Right forelimb (tissue), 1 donor: ENCODE results near the gene CCDC102A.
"Not testable (repeated sequence)": the region's sequence is repeated elsewhere in the genome, so short reads cannot be mapped to it uniquely, and the experiment has no call there.

Experiments used
- DNase-seq: peaks from one replicate; pipeline ENCODE4 v3.0.0-alpha.2; 2018

The CCDC102A gene

DNA sequence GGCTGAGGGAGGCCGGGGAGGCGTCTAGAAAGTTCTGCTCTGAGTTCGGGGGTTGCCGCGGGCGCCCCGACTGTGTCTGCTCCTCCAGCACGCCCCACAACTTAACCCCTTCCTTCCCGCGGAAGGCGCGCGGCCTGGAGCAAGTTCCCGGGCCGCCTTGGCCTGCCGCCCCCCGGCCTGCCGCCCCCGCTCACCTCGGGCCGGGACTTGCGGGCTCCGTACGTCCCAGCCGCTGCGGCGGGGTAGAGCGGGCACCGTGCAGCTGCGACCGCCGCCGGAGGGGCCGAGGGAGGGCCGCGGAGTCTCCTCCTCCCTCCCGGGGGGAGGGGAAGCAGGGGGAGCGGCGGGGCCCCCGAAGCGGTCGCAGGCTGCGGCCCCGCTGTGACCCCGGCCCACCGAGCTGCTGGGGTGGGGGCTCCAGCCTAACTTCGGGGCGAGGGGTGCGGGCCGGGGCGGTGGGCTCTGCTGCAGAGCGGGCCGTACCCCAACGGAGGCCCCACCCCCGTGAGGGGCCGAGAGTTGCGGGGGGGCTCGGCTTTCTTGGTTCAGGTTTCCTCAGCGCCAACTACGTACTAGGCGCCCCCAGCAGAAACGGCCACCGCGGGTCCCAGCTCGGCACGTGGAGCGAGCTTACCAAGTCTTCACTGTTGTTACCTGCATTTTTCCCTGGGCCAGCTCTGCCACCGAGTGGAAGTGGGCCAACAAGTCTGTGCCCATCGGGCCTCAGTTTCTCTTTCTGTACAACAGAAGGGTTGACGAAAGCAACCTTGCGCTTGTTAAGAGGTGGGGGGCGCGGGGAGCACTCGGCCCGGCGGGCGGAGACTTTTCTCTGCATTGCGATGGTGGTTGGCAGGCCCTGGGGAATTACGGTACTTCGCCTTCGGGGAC, at the start of gene CCDC102A:
Gene CCDC102A, minus strand, starts transcription at position 266 of the 888 bp plus-strand sequence. CDS start 7,394 bp downstream, outside the sequence.
- peak; percentile 62 for DNase-seq

DNA sequence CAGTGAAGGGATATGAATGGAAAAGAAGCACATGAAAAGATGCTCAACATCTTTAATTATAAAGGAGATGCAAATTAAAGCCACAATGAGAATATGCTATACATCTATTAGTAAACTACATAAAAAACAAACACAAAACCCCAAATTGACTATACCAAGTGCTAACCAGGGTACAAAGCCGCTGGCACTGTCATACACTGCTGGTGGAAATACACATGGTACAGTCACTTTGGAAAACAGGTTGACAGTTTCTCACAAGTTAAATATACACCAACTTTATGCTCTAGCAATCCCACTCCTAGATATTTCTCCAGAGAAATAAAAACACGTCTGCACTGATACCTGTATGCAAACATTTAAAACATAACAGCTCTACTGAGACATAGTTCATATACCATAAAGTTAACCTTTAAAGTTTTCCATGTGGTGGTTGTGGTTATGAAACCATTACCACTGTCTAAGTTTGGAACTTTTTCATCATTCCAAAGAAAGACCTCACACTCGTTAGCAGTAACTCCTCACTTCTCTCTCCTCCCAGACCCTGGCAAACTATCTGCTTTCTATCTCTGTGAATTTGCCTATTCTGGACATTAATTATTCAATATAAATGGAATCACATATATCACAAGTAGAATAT, 48.8 kb upstream of the CCDC102A start:
- no peak for DNase-seq

DNA sequence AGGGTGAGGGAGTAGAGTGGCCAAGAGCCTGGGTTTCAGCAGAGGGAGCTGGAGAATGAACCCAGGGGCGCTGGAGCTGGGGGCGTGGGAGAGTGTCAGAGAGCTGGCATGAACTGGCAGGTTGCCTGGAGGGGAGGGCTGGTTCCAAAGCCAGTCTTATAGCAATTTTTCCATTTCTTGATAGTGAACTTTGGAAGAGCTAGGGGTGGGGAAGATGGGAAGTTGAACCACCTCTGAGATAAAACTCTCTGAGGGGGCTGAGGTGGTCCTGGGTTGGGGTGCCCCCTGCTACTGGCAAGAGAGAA, 42.9 kb upstream of the CCDC102A start:
- no peak for DNase-seq

DNA sequence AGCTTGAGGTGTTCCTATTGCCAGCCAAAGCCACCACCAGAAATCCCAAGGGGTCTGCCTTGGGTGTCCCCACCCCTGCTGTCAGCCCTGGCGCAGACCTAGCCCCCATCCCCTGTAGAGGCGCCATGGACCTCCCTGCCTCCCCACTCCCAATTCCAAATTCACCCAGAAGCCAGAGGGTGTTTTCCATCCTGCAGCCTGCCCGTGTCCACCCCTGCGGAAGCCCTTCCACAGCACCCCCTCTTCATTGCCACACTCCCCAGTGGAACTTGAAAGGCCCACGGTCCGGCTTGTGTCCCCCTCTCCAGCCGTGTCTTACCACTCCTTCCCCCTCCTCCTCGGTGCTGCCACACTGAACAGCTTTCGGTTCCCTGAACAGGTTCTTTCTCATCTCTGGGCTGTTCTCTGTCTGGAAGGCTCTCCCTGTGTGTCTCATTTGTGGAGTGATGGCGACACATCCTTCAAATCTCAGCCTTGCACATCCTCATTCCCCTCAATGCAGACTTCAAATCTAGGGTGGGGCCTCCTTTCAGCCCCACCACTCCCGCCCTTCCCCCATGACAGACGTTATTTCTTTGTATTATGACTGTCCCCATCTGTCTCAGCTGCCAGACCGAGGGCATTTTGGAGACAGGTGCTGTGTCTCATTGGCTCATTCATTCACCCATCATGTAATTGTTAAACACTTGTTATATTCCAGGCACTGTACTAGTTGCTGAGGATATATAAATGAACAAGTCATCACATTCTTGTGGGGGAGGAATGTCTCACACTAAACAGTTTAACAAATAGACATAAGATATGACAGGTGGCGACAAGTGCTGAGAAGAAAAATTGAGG, 42.4 kb upstream of the CCDC102A start:
- no peak for DNase-seq

DNA sequence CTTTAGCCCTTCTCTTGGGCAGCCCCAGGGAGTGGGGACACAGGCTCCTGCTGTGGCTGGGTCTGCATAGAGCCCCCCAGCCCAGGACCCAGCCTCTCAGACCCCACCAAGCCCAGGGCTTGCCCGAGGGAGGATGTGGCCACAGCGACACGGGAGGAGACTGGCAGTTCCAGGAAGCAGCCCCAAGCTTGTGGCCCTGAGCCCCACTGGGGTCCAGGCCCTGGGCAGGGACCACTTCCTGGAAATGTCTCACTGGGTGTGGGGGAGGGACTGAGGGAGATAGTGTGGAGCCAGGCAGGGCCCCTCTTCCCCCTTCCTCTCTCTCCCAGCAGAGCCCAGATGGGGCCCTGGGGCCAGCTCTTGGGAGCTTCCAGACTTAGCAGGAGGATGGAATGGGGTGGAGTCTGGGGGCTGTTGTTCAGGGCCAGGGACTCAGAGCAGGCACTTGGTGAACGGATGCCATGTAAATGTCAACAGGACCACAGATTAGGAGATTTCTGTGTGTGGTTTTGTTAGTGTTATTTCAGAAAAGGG, 41.4 kb upstream of the CCDC102A start:
- no peak for DNase-seq

DNA sequence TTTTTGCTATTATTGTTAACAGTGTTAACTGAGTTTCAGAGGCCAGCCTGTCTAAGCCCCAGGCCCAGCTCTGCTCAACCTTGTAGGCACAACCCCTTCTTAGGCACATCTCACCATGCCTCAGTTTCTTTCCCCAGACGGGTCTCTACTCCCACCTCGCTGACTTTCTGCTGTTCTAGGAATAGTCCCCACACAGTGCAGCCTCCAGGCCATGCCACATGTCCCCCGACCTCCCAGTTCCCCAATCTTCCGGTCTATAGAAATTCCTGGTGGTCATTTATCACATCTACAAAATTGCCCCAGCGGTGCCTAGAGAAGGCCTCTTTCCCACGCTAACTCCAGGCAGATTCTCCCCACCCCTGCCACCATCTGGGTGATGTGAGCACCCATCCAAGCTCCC, 40.8 kb upstream of the CCDC102A start:
- DNase-seq, result no peak

DNA sequence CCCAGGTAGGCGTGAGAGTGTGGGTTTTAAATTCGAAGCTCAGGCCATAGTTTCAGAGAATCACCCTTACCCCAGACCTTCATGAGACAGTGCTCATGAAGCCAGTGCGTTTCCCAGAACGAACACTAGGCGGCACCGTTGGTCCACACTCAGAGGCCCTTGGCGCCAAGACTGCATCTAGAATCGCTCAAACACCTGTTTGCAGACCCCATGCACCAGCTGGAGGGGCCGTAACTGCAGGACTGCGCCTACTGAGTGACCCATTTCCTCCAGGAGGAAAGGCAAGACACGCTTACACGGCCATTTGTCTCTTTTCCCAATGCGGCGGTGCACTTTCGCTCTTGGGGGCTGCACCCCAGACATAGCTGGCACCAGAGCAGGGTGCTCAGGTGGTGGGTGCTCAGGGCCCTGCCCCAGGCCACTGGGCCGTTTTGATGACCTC, 40.1 kb upstream of the CCDC102A start:
- DNase-seq, result peak; percentile 87

DNA sequence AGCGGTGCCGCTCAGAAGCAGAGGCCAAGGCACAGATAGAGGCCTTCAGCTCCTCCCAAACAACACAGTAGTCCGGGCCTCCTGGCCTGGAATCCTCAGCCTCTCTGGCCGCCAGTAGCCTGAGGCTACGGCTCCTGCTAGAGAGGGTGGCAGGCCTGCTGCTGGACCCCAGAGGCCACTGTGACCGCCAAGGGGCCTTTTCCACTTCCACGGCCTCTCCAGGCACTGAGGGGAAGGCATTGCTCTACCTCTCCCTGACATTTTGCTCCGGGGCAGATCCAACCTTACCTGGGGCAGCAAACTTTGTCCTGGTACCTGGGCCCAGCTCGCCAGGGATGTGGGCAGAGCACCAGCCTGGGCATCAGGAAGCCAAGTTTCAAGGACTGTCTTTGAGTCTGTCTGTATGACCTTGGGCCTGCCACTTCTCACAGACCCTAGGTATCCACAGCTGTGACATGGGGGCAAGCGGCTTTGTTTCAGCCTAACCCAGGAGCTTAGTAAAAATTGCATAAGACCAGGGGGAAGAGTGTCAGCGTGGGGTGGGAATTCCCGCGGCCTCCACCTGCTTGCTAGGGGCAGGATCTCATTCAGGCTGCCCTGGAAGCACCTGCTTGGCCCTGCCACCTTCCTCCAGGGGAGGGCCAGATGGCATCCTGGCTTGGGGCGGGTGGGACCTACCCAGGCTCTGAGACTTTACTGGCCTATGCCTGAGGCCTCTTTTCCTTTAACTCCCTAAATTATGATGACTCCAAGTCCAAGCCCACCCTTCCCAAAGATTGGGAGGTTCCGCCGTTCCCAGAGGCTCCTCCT, 39.3 kb upstream of the CCDC102A start:
- no peak for DNase-seq

DNA sequence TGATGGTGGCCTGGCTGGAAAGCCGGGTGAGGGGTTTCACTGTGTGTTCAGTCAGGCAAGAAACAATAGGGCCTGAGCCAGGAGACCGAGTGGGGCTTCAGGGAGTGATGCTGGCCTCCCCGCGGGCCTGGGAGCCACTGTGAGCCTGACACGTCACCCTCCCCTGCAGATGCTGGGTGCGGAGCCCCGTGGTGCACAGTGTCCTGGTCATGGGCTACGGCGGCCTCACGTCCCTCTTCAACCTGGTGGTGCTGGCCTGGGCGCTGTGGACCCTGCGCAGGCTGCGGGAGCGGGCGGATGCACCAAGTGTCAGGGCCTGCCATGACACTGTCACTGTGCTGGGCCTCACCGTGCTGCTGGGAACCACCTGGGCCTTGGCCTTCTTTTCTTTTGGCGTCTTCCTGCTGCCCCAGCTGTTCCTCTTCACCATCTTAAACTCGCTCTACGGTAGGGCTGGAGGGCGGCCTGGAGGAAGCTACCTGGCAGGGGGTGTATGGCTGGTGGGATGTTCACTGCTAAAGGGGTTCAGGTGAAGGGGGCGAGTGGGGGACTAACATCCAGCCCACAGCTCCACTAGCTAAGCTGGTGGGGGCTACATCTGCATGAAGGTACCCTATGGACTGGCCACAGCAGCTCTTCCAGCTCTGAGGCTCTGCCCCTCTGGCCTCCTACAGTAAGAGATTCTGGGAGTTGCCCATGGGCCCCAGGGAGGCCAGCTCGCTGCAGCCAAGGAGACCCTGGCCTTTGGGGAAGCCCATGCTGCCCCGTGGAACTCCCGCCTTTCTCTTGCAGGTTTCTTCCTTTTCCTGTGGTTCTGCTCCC, 38.5 kb upstream of the CCDC102A start:
- no peak for DNase-seq

DNA sequence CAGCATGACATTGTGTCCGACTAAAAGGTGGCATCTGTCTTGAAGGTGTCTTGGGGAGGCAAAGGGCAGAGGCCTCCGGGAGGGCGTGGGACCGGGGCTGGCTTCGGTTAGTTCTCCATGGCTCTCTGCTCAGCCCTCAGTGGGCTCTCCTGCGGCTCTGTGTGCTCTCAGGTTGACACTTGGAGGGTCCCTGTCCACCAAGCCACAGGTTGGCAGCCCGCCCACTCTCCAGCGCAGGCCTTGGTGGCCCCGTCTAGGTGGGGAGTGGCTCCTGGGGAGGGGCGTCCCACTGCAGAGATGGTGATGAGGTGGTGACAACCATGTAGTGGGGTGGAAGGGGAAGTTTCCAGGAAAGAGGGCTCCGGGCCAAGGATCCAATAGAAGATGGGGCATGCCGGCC, 37.7 kb upstream of the CCDC102A start:
- no peak for DNase-seq

DNA sequence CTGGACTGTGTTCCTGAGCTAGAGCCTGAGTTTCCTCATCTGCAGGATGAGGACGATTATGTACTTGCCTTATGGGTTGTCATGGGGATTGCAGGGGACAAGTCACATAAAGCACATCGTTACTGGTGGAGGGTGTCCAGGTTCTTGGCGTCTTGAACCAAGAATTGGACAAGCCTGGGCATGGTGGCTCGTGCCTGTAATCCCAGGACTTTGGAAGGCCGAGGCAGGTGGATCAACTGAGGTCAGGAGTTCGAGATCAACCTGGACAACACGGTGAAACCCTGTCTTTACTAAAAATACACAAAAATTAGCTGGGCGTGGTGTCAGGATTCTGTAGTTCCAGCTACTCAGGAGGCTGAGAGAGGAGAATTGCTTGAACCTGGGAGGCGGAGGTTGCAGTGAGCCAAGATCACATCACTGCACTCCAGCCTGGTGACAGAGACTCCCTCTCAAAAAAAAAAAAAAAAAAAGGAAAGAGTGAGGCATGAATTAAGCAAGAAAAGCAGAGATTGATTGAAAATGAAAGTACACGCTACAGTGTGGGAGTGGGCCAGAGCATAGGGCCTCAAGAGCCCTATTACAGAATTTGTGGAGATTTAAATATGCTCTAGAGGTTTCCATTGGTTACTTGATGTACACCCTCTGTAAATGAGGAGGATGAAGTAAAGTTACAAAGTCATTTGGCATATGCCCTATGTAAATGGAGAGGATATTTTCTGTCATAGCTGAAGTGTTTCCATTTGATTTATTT, 36.8 kb upstream of the CCDC102A start:
- DNase-seq, result no peak

DNA sequence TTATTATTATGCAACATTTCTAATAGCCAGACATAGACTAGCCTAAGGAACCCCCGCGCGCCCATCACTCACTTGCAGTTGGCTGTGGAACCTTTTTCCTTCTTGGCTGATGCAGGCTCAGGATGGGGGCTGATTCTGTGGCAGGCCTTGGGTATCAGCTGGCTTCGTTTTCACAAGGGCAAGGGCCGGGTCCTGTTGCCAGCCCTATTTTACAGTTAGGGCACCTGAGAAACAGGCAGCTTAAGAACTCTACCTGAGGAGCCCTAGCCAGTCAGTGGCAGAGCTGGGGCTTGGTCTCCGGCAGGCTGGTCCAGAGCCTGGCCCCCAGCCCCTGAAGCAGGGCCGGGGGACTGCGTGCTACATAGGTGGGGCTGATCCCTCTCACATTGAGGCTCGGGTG, 34.7 kb upstream of the CCDC102A start:
- DNase-seq, result no peak

DNA sequence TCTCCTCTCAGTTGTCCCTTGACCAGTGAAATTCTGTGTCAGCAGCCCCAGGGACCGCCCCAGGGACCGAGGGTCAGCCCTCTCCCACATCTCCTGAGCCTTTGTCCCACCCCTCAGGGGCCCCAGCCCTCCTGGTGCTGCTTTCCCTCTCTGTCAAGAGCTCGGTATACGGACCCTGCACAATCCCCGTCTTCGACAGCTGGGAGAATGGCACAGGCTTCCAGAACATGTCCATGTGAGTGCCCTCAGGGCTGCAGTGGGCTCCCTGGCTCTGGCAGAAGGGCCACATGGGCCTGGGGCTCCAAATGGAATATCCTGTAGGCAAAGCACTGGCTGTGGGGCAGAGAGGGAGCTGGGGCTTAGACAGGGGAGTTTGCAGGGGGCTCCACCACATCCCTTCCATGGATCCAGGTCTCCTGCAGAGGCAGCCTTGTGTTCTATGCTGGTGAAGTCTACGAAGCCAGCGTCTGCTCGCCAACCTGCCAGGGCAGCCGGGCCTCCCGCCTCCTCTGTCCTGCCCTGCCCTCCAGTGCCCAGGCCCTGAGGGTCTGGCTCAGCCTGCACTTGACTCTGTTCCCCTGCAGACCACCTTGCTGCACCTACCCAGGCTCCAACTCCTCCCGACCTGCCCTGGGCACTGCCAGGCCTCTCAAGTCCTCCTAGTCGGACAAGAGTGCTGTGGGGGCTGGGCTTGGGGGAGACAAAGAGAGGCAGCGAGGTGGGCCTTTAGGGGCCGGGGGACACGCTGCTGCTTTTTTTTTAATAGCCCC, 34.1 kb upstream of the CCDC102A start:
- DNase-seq, result no peak

DNA sequence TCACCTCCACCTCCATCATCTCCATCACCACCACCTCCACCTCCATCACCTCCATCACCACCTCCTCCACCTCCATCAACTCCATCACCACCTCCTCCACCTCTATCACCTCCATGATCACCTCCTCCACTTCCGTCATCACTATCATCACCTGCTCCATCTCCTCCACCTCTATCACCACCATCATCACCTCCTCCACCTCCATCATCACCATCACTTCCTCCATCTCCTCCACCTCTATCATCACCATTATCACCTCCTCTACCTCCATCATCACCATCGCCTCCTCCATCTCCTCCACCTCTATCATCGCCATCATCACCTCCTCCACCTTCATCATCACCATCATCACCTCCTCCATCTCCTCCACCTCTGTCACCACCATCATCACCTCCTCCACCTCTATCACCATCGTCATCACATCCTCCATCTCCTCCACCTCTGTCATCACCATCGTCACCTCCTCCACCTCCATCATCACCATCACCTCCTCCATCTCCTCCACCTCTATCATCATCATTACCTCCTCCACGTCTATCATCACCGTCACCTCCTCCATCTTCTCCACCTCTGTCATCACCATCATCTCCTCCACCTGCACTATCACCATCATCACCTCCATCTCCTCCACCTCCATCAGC, 33.1 kb upstream of the CCDC102A start:
- no peak for DNase-seq

DNA sequence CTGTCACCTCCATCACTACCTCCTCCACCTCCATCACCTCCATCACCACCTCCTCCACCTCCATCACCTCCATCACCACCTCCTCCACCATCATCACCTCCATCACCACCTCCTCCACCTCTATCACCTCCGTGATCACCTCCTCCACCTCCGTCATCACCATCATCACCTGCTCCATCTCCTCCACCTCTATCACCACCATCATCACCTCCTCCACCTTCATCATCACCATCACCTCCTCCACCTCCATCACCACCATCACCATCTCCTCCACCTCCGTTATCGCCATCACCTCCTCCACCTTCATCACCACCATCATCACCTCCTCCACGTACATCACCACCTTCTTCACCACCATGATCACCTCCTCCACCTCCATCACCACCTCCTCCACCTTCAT, 32.4 kb upstream of the CCDC102A start:
- not testable (repeated sequence) for DNase-seq

DNA sequence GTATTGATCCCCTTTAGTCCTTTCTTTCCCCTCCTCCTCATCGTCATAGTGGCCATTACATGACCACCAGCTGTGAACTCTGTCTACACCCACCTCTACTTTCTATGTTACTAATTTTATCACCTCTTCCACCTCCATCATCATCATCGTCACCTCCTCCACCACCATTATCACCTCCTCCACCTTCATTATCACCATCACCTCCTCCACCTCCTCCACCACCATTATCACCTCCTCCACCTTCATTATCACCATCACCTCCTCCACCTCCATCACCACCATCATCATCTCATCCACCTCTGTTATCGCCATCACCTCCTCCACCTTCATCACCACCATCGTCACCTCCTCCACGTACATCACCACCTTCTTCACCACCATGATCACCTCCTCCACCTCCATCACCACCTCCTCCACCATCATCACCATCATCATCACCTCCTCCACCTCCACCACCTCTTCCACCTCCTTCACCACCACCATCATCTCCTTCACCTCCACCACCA, 31.9 kb upstream of the CCDC102A start:
- no peak for DNase-seq

DNA sequence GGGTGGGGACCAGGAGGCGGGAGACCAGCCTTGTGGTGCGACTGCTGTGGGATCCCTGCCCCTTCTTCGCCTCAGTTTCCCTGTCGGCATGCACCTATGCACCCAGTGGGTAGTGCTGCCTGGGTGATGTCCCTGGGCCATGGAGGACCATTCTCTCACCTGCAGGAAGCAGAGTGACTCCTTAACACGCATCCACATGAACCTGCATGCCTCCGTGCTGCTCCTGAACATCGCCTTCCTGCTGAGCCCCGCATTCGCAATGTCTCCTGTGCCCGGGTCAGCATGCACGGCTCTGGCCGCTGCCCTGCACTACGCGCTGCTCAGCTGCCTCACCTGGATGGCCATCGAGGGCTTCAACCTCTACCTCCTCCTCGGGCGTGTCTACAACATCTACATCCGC, 31.3 kb upstream of the CCDC102A start:
- no peak for DNase-seq

DNA sequence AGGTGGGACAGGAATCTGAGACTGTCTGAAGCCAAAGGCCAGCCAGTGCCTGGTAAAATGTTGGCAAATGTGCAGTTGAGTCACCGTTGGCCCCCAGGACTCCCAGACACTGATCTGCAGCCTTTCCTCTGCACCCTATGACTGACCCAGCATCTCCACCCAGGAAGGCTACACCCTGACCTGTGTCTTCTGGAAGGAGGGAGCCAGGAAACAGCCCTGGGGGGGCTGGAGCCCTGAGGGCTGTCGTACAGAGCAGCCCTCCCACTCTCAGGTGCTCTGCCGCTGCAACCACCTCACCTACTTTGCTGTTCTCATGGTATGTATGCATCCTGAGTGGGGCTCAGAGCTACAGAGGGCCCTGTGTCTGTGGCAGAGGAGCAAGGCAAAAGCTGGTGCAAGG, 30.1 kb upstream of the CCDC102A start:
- DNase-seq, result no peak

DNA sequence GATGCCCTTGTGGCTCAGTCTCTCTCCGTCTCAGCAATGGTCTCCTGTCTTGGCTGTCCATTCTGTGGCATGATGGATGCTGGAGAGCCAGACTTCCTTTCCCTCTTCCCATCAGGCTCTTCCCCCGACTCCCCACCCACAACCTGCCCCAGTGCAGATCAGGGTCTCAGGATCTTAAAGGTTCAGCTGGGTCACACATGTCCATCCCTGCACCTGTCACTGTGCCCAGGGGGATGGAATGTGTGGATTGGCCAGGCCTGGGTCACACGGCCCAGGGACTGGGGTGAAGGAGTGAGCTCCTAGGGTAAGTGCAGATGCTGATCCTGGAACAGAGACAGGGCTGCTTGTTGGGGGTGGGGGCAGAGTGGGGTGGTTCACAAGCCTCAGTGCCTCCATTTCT, 29.1 kb upstream of the CCDC102A start:
- no peak for DNase-seq
